HCT116 (cell line): ENCODE results near the gene LYPD3. TPM values are rescaled to one million over a fixed set of nuclear protein-coding genes. Genes with fewer than 3 reads are reported as not detected.
A peak's percentile ranks its signal among the peaks of the same experiment; 100 is the strongest.

Experiments
- ATAC-seq: fragments of 200-7000 bp; cut with Tn5 transposase; 2 replicates; pipeline ENCODE4 v1.9.1; 2020; ENCODE audit warnings: mild to moderate bottlenecking, moderate library complexity
- BruUV-seq: library from RNA; stranded (reverse); fragments of 400-500 nt; replicated peaks from 2 replicates; lab custom pipeline; 2021; lab: Mats Ljungman, UMichigan
- CTCF ChIA-PET: fragments of 300-600 bp; sonication (Branson Sonifier 250); formaldehyde crosslinking; loops from one replicate; lab custom pipeline; 2021; ENCODE audit warnings: antibody characterized with exemption; lab: Charles Lee
- POLR2A ChIA-PET: fragments of 300-600, 350-600 bp; sonication (Branson Sonifier 250); formaldehyde crosslinking; loops from one replicate; lab custom pipeline; 2021; ENCODE audit warnings: antibody characterized with exemption; lab: Charles Lee
- RAD21 ChIA-PET, 2 experiments: fragments of 300-600 bp; sonication (Branson Sonifier 250); formaldehyde crosslinking; loops; one replicate each; lab custom pipeline; 2023; ENCODE audit warnings: low total read pairs in 2 of 2; ENCODE audit not compliant: uncharacterized antibody in 2 of 2, unreplicated experiment in 2 of 2, low non-redundant PET in 1 of 2; lab: Charles Lee
- DNase-seq: peaks from one replicate; pipeline ENCODE4 v3.0.0-alpha.2; 2010; ENCODE audit warnings: low read depth, low spot score
- H2AFZ ChIP-seq: fragments of 200-600 bp; shearing (Covaris generic), sonication (generic); 2 replicates; pipeline ENCODE4 v1.6.1; 2017; ENCODE audit warnings: low read depth, mixed run types, mixed read lengths, antibody characterized with exemption, low read length; ENCODE audit not compliant: poor library complexity, severe bottlenecking
- H3K27ac ChIP-seq: 2 replicates; pipeline ENCODE4 v1.5.1; 2012; ENCODE audit warnings: low read depth, low read length
- H3K27me3 ChIP-seq: fragments of 200-600 bp; sonication (generic); 2 replicates; pipeline ENCODE4 v1.6.1; 2016; ENCODE audit warnings: mixed run types, low read length, mixed read lengths; ENCODE audit not compliant: insufficient read depth
- H3K36me3 ChIP-seq, 2 experiments: fragments of 200-500 bp in 1 of 2; fragments of 200-600 bp in 1 of 2; sonication (Bioruptor generic) in 1 of 2; sonication (generic) in 1 of 2; 2 replicates each; pipeline versions ENCODE4 v1.5.1 to v1.6.1; 2014 to 2016; ENCODE audit warnings: low read length in 2 of 2, inconsistent platforms in 1 of 2, mixed read lengths in 1 of 2, mixed run types in 1 of 2; ENCODE audit not compliant: insufficient read depth in 2 of 2, control insufficient read depth in 1 of 2
- H3K4me1 ChIP-seq, 2 experiments: fragments of 200-600 bp in 1 of 2; sonication (generic) in 1 of 2; 2 replicates each; pipeline versions ENCODE4 v1.5.1 to v1.6.1; 2012 to 2017; ENCODE audit warnings: low read length in 2 of 2, inconsistent platforms in 1 of 2, mild to moderate bottlenecking in 1 of 2, mixed read lengths in 1 of 2, mixed run types in 1 of 2, moderate library complexity in 1 of 2; ENCODE audit not compliant: insufficient read depth in 2 of 2, control insufficient read depth in 1 of 2
- H3K4me2 ChIP-seq: fragments of 200-600 bp; sonication (generic); 2 replicates; pipeline ENCODE4 v1.6.1; 2017; ENCODE audit warnings: mixed run types, low read length, mixed read lengths
- H3K4me3 ChIP-seq, 2 experiments: fragments of 200-600 bp in 1 of 2; sonication (generic) in 1 of 2; replicated peaks in 1 of 2; 2 replicates each; pipeline ENCODE4 v1.5.1; 2011 to 2016; ENCODE audit warnings: low read length in 2 of 2, control low read depth in 1 of 2, low read depth in 1 of 2, mild to moderate bottlenecking in 1 of 2, mixed read lengths in 1 of 2, mixed run types in 1 of 2
- H3K79me2 ChIP-seq: fragments of 200-600 bp; sonication (generic); 2 replicates; pipeline ENCODE4 v1.6.1; 2017; ENCODE audit warnings: mild to moderate bottlenecking, mixed run types, low read length, moderate library complexity, mixed read lengths; ENCODE audit not compliant: insufficient read depth
- H3K9ac ChIP-seq: fragments of 200-600 bp; sonication (generic); 2 replicates; pipeline ENCODE4 v1.6.1; 2016; ENCODE audit warnings: low read length, mixed read lengths
- H3K9me2 ChIP-seq: fragments of 200-600 bp; sonication (generic), shearing (Covaris generic); 2 replicates; pipeline ENCODE4 v1.6.1; 2017; ENCODE audit warnings: mixed run types, mild to moderate bottlenecking, moderate library complexity; ENCODE audit not compliant: insufficient read depth
- H3K9me3 ChIP-seq, 2 experiments: fragments of 200-500 bp in 1 of 2; fragments of 200-600 bp in 1 of 2; sonication (Bioruptor generic) in 1 of 2; sonication (generic) in 1 of 2; 2 replicates each; pipeline ENCODE4 v1.6.1; 2014 to 2017; ENCODE audit warnings: low read length in 2 of 2, mixed read lengths in 2 of 2, inconsistent platforms in 1 of 2, low read depth in 1 of 2, mild to moderate bottlenecking in 1 of 2, mixed run types in 1 of 2, moderate library complexity in 1 of 2; ENCODE audit not compliant: control insufficient read depth in 1 of 2, insufficient read depth in 1 of 2
- H4K20me1 ChIP-seq: fragments of 200-600 bp; sonication (generic), shearing (Covaris generic); 2 replicates; pipeline ENCODE4 v1.6.1; 2017; ENCODE audit warnings: mixed run types, mild to moderate bottlenecking, moderate library complexity; ENCODE audit not compliant: insufficient read depth
- EZH2 ChIP-seq: fragments of 200-600 bp; sonication (generic); IDR thresholded peaks from 2 replicates; pipeline ENCODE4 v1.6.1; 2017; ENCODE audit warnings: antibody characterized with exemption, mixed run types
- FOSL1 ChIP-seq: IDR thresholded peaks from 2 replicates; pipeline ENCODE4 v1.6.1; 2012; ENCODE audit warnings: low read depth
- JUND ChIP-seq: IDR thresholded peaks from 2 replicates; pipeline ENCODE4 v1.6.1; 2012
- POLR2AphosphoS5 ChIP-seq: IDR thresholded peaks from 2 replicates; pipeline ENCODE4 v1.6.1; 2011; ENCODE audit warnings: mild to moderate bottlenecking, low read depth, low read length, moderate library complexity
- SIN3A ChIP-seq: IDR thresholded peaks from 2 replicates; pipeline ENCODE4 v1.6.1; 2012; ENCODE audit warnings: low read depth
- SP1 ChIP-seq: IDR thresholded peaks from 2 replicates; pipeline ENCODE4 v1.6.1; 2012; ENCODE audit warnings: low read depth
- TCF7L2 ChIP-seq: IDR thresholded peaks from 2 replicates; pipeline ENCODE4 v1.7.0; 2011; ENCODE audit warnings: borderline replicate concordance, inconsistent platforms; ENCODE audit not compliant: insufficient read depth, insufficient read length; ENCODE audit errors: extremely low read depth
- ZFX ChIP-seq: fragments of 450-650 bp; IDR thresholded peaks from 2 replicates; pipeline ENCODE4 v1.6.1; 2017
- intact Hi-C: fragments of 100-400 bp; cut with micrococcal nuclease; formaldehyde crosslinking; loops from 2 replicates; pipeline ENCODE4 v1.10.0; 2022
- total RNA-seq: library from RNA; stranded (reverse); gene quantifications from one replicate; pipeline ENCODE4 v1.2.1, GENCODE V29; 2021; ENCODE audit not compliant: unreplicated experiment

The LYPD3 gene
- total RNA-seq, 1 experiment from 2014 or later, result 3.6 TPM

GRCh38 chr19:43439032-43439708 lies 26.2 kb downstream of the LYPD3 start:
- no peaks in the 10 kb centered on the region for H3K79me2 ChIP-seq
- TF ChIP-seq EZH2 (no peak), POLR2AphosphoS5 (no peak), JUND (0 out of 2 replicates have a peak, but pooled peaks have one; percentile 39), SP1 (peak; percentile 19; the same call in 1 of the 2 replicates), SIN3A (no peak), TCF7L2 (no peak), ZFX (no peak), FOSL1 (peak; percentile 28; the same call in 1 of the 2 replicates)
- no peaks in the 10 kb centered on the region for H3K9me2 ChIP-seq
- no peak overlapping the region for H3K4me3 ChIP-seq
- DNase-seq (peak; percentile 38), ATAC-seq (no peak)
- POLR2A ChIA-PET, result interaction anchor here (0.6 to 1.6 kb wide), 2 partner anchors 86 to 234 kb away, joined by 3 to 5 read pairs; no protein-coding TSS in a partner anchor
- H3K9ac ChIP-seq, result no peak overlapping the region
- no peaks in the 10 kb centered on the region for H4K20me1 ChIP-seq
- CTCF ChIA-PET, result interaction anchor here (1.0 to 1.4 kb wide), 3 partner anchors 8 to 81 kb away, joined by 3 to 7 read pairs (median 5); no protein-coding TSS in a partner anchor
- H3K27me3 ChIP-seq, result no peaks in the 10 kb centered on the region
- no peak overlapping the region for H3K27ac ChIP-seq
- H3K36me3 ChIP-seq, result no peaks in the 10 kb centered on the region
- intact Hi-C loops, result loop anchor here (10.0 kb wide), 1 partner anchor 506 kb away; no protein-coding TSS in a partner anchor
- no peaks in the 10 kb centered on the region; a peak in 1 of 4 replicates for H3K9me3 ChIP-seq
- H3K4me2 ChIP-seq, result peak overlapping the region; percentile 24
- RAD21 ChIA-PET, result no interaction called here
- BruUV-seq, result no TSS peak
- no peak overlapping the region for H2AFZ ChIP-seq
- peaks cover 0 to 16% of the 10 kb centered on the region in 2 experiments; a peak in 2 of 4 replicates for H3K4me1 ChIP-seq
